Activated CD4-positive, alpha-beta T cell treated with anti-CD3 and anti-CD28 coated beads for 1 hour (primary cell): Measurements from ENCODE around the gene TMEM272.
A peak's percentile ranks its signal among the peaks of the same experiment; 100 is the strongest.

ENCODE experiments used
- DNase-seq: peaks from one replicate; pipeline ENCODE4 v3.0.0-alpha.2; 2020

The TMEM272 gene

GRCh38 chr13:51778392-51778791 is 66.6 kb downstream of the TMEM272 start:
- DNase-seq = no peak

GRCh38 chr13:51777921-51778320 is 67.1 kb downstream of the TMEM272 start:
- DNase-seq = no peak

- DNase-seq = no peak
Measured at GRCh38 chr13:51776179-51776578, 68.8 kb downstream of the TMEM272 start.

- DNase-seq = no peak
Measured at GRCh38 chr13:51773515-51773914, 71.5 kb downstream of the TMEM272 start.

- no peak for DNase-seq
Measured at GRCh38 chr13:51772781-51773180, 72.2 kb downstream of the TMEM272 start.

GRCh38 chr13:51772105-51772455 is 72.9 kb downstream of the TMEM272 start:
- DNase-seq = no peak

GRCh38 chr13:51771418-51772104 is 73.4 kb downstream of the TMEM272 start:
- DNase-seq = no peak

GRCh38 chr13:51770681-51771417 is 74.1 kb downstream of the TMEM272 start:
- DNase-seq = no peak

- DNase-seq = no peak
Measured at GRCh38 chr13:51770160-51770559, 74.8 kb downstream of the TMEM272 start.

- DNase-seq = no peak
Measured at GRCh38 chr13:51769455-51770127, 75.4 kb downstream of the TMEM272 start.

- DNase-seq = no peak
Measured at GRCh38 chr13:51768976-51769375, 76.0 kb downstream of the TMEM272 start.

GRCh38 chr13:51768378-51768921 is 76.5 kb downstream of the TMEM272 start:
- DNase-seq = no peak

- no peak for DNase-seq
Measured at GRCh38 chr13:51767100-51767499, 77.9 kb downstream of the TMEM272 start.

GRCh38 chr13:51765142-51765515 is 79.8 kb downstream of the TMEM272 start:
- DNase-seq = no peak

- DNase-seq = peak; percentile 35
Measured at GRCh38 chr13:51764184-51765141, 80.5 kb downstream of the TMEM272 start.

- DNase-seq = no peak
Measured at GRCh38 chr13:51763486-51763885, 81.5 kb downstream of the TMEM272 start.
